Measurements from ENCODE around the gene TRIM27.
A peak's percentile ranks its signal among the peaks of the same experiment; 100 is the strongest.
"Not testable (repeated sequence)": the region's sequence is repeated elsewhere in the genome, so short reads cannot be mapped to it uniquely, and the experiment has no call there.

The TRIM27 gene

GRCh38 chr6:28895131-28895812 lies 28.5 kb downstream of the TRIM27 start:
- peak; percentile 99 for DNase-seq

GRCh38 chr6:28893172-28893799 lies 30.5 kb downstream of the TRIM27 start:
- no peak for DNase-seq

GRCh38 chr6:28892525-28892924 lies 31.3 kb downstream of the TRIM27 start:
- no peak for DNase-seq

GRCh38 chr6:28887796-28888496 lies 35.8 kb downstream of the TRIM27 start:
- DNase-seq: no peak

GRCh38 chr6:28886079-28886439 lies 37.7 kb downstream of the TRIM27 start:
- DNase-seq: no peak

- DNase-seq: peak; percentile 72
These were observed 39.2 kb downstream of the TRIM27 start for GRCh38 chr6:28884423-28885131.

GRCh38 chr6:28880894-28881780 lies 42.6 kb downstream of the TRIM27 start:
- DNase-seq: peak; percentile 90

- no peak for DNase-seq
These were observed 43.3 kb downstream of the TRIM27 start for GRCh38 chr6:28880519-28880893.

- no peak for DNase-seq
These were observed 47.1 kb downstream of the TRIM27 start for GRCh38 chr6:28876710-28877109.

GRCh38 chr6:28875191-28875747 lies 48.5 kb downstream of the TRIM27 start:
- DNase-seq: no peak

- not testable (repeated sequence) for DNase-seq
These were observed 51.5 kb downstream of the TRIM27 start for GRCh38 chr6:28872157-28872817.

GRCh38 chr6:28871335-28872156 lies 52.2 kb downstream of the TRIM27 start:
- no peak for DNase-seq

- no peak for DNase-seq
These were observed 54.9 kb downstream of the TRIM27 start for GRCh38 chr6:28868873-28869272.

- DNase-seq: peak; percentile 72
These were observed 56.7 kb downstream of the TRIM27 start for GRCh38 chr6:28867086-28867409.

GRCh38 chr6:28866205-28867085 lies 57.3 kb downstream of the TRIM27 start:
- DNase-seq: peak; percentile 82

- DNase-seq: peak; percentile 81
These were observed 58.2 kb downstream of the TRIM27 start for GRCh38 chr6:28865401-28866204.

GRCh38 chr6:28864326-28864923 lies 59.4 kb downstream of the TRIM27 start:
- DNase-seq: no peak

- DNase-seq: peak; percentile 92
These were observed 60.0 kb downstream of the TRIM27 start for GRCh38 chr6:28863604-28864325.
